Activated naive CD4-positive, alpha-beta T cell treated with anti-CD3 and anti-CD28 coated beads, Interleukin-2, amount 10 ng/mL, durations not matched to agents 7 days and 5 days (primary cell): Measurements from ENCODE around the gene OR51V1.
"Not testable (repeated sequence)": the region's sequence is repeated elsewhere in the genome, so short reads cannot be mapped to it uniquely, and the experiment has no call there.

Experiments
- CTCF ChIA-PET: fragments of 350-600 bp; sonication (Branson Sonifier 250); formaldehyde crosslinking; loops from one replicate; lab custom pipeline; 2021; ENCODE audit warnings: antibody characterized with exemption; lab: Charles Lee
- DNase-seq: peaks from one replicate; pipeline ENCODE4 v3.0.0-alpha.2; 2020
- H3K27ac Mint-ChIP-seq: one replicate; pipeline ENCODE4 v1.8.0; 2021; ENCODE audit warnings: mild to moderate bottlenecking, moderate library complexity, mixed read lengths
- H3K27me3 Mint-ChIP-seq: one replicate; pipeline ENCODE4 v1.8.0; 2021; ENCODE audit warnings: mild to moderate bottlenecking, mixed read lengths
- H3K36me3 Mint-ChIP-seq: one replicate; pipeline ENCODE4 v1.8.0; 2021; ENCODE audit warnings: mixed read lengths
- H3K4me1 Mint-ChIP-seq: one replicate; pipeline ENCODE4 v1.8.0; 2021; ENCODE audit warnings: mixed read lengths
- H3K4me3 Mint-ChIP-seq: one replicate; pipeline ENCODE4 v1.8.0; 2021; ENCODE audit warnings: mild to moderate bottlenecking, moderate library complexity, mixed read lengths
- H3K9me3 Mint-ChIP-seq: one replicate; pipeline ENCODE4 v1.8.0; 2021; ENCODE audit warnings: mixed read lengths

Gene OR51V1

GRCh38 chr11:5200582-5200981 lies at the start of gene OR51V1:
Gene OR51V1, minus strand, starts transcription at chr11:5200682. Its CDS starts 0 bp downstream, at chr11:5200682.
- H3K9me3 Mint-ChIP-seq, result no peaks in the 10 kb centered on the region
- CTCF ChIA-PET, result no interaction called here
- H3K36me3 Mint-ChIP-seq, result no peaks in the 10 kb centered on the region
- DNase-seq, result no peak
- H3K4me1 Mint-ChIP-seq, result no peaks in the 10 kb centered on the region
- H3K4me3 Mint-ChIP-seq, result no peak within 1 kb of the TSS
- no peak within 1 kb of the TSS for H3K27ac Mint-ChIP-seq
- H3K27me3 Mint-ChIP-seq, result no peaks in the 10 kb centered on the region

- DNase-seq, H3K9me3 Mint-ChIP-seq, H3K4me1 Mint-ChIP-seq, H3K4me3 Mint-ChIP-seq, H3K27me3 Mint-ChIP-seq, CTCF ChIA-PET, H3K27ac Mint-ChIP-seq, H3K36me3 Mint-ChIP-seq: not testable (repeated sequence)
These were observed 49.4 kb upstream of the OR51V1 start, which contains the start of gene HBG1 for GRCh38 chr11:5249807-5250396. Gene HBG1, minus strand, starts transcription at chr11:5249857. Its CDS starts 53 bp downstream, at chr11:5249804.

- H3K36me3 Mint-ChIP-seq, H3K4me1 Mint-ChIP-seq, H3K27me3 Mint-ChIP-seq, H3K27ac Mint-ChIP-seq, H3K4me3 Mint-ChIP-seq, DNase-seq, CTCF ChIA-PET, H3K9me3 Mint-ChIP-seq: not testable (repeated sequence)
These were observed 48.0 kb upstream of the OR51V1 start for GRCh38 chr11:5248498-5248897.

- Mint-ChIP-seq H3K27ac (no peak overlapping the region), H3K9me3 (no peaks in the 10 kb centered on the region), H3K27me3 (no peaks in the 10 kb centered on the region), H3K4me3 (no peak overlapping the region), H3K4me1 (no peaks in the 10 kb centered on the region), H3K36me3 (no peaks in the 10 kb centered on the region)
- no peak for DNase-seq
- CTCF ChIA-PET, result no interaction called here
These were observed 47.1 kb upstream of the OR51V1 start for GRCh38 chr11:5247472-5248192.

GRCh38 chr11:5246772-5247471 lies 46.4 kb upstream of the OR51V1 start:
- Mint-ChIP-seq H3K27me3 (no peaks in the 10 kb centered on the region), H3K36me3 (no peaks in the 10 kb centered on the region), H3K27ac (no peak overlapping the region), H3K9me3 (no peaks in the 10 kb centered on the region), H3K4me1 (no peaks in the 10 kb centered on the region), H3K4me3 (no peak overlapping the region)
- no peak for DNase-seq
- CTCF ChIA-PET, result no interaction called here

- DNase-seq, result no peak
- CTCF ChIA-PET, result no interaction called here
- Mint-ChIP-seq H3K27ac (no peak overlapping the region), H3K4me1 (no peaks in the 10 kb centered on the region), H3K27me3 (no peaks in the 10 kb centered on the region), H3K4me3 (no peak overlapping the region), H3K36me3 (no peaks in the 10 kb centered on the region), H3K9me3 (no peaks in the 10 kb centered on the region)
These were observed 44.7 kb upstream of the OR51V1 start for GRCh38 chr11:5245155-5245554.

- Mint-ChIP-seq H3K4me3 (no peak overlapping the region), H3K27me3 (no peaks in the 10 kb centered on the region), H3K4me1 (no peaks in the 10 kb centered on the region), H3K36me3 (no peaks in the 10 kb centered on the region), H3K27ac (no peak overlapping the region), H3K9me3 (no peaks in the 10 kb centered on the region)
- DNase-seq, result no peak
- CTCF ChIA-PET, result no interaction called here
These were observed 43.3 kb upstream of the OR51V1 start for GRCh38 chr11:5243816-5244180.

GRCh38 chr11:5242933-5243815 lies 42.7 kb upstream of the OR51V1 start:
- H3K27me3 Mint-ChIP-seq, result no peaks in the 10 kb centered on the region
- no peaks in the 10 kb centered on the region for H3K36me3 Mint-ChIP-seq
- H3K27ac Mint-ChIP-seq, result no peak overlapping the region
- H3K4me1 Mint-ChIP-seq, result no peaks in the 10 kb centered on the region
- DNase-seq, result no peak
- no peaks in the 10 kb centered on the region for H3K9me3 Mint-ChIP-seq
- no peak overlapping the region for H3K4me3 Mint-ChIP-seq
- CTCF ChIA-PET, result no interaction called here

- Mint-ChIP-seq H3K27ac (no peak overlapping the region), H3K4me1 (no peaks in the 10 kb centered on the region), H3K27me3 (no peaks in the 10 kb centered on the region), H3K4me3 (no peak overlapping the region), H3K36me3 (no peaks in the 10 kb centered on the region), H3K9me3 (no peaks in the 10 kb centered on the region)
- CTCF ChIA-PET, result no interaction called here
- no peak for DNase-seq
These were observed 41.7 kb upstream of the OR51V1 start for GRCh38 chr11:5242208-5242607.

- no peaks in the 10 kb centered on the region for H3K9me3 Mint-ChIP-seq
- CTCF ChIA-PET, result no interaction called here
- H3K36me3 Mint-ChIP-seq, result no peaks in the 10 kb centered on the region
- H3K27ac Mint-ChIP-seq, result no peak overlapping the region
- H3K4me1 Mint-ChIP-seq, result no peaks in the 10 kb centered on the region
- no peak for DNase-seq
- no peaks in the 10 kb centered on the region for H3K27me3 Mint-ChIP-seq
- no peak overlapping the region for H3K4me3 Mint-ChIP-seq
These were observed 41.0 kb upstream of the OR51V1 start for GRCh38 chr11:5241458-5241857.

GRCh38 chr11:5240458-5240857 lies 40.0 kb upstream of the OR51V1 start:
- no peak overlapping the region for H3K27ac Mint-ChIP-seq
- no peak overlapping the region for H3K4me3 Mint-ChIP-seq
- H3K36me3 Mint-ChIP-seq, result no peaks in the 10 kb centered on the region
- CTCF ChIA-PET, result no interaction called here
- H3K9me3 Mint-ChIP-seq, result no peaks in the 10 kb centered on the region
- H3K4me1 Mint-ChIP-seq, result no peaks in the 10 kb centered on the region
- H3K27me3 Mint-ChIP-seq, result peaks cover under 1% of the 10 kb centered on the region
- no peak for DNase-seq

- CTCF ChIA-PET, result no interaction called here
- no peak for DNase-seq
- Mint-ChIP-seq H3K9me3 (no peaks in the 10 kb centered on the region), H3K27me3 (peaks cover 4% of the 10 kb centered on the region), H3K36me3 (no peaks in the 10 kb centered on the region), H3K27ac (no peak overlapping the region), H3K4me3 (no peak overlapping the region), H3K4me1 (no peaks in the 10 kb centered on the region)
These were observed 39.6 kb upstream of the OR51V1 start for GRCh38 chr11:5240056-5240455.

GRCh38 chr11:5239046-5239445 lies 38.6 kb upstream of the OR51V1 start:
- Mint-ChIP-seq H3K27me3 (peaks cover 4% of the 10 kb centered on the region), H3K36me3 (no peaks in the 10 kb centered on the region), H3K9me3 (no peaks in the 10 kb centered on the region), H3K27ac (no peak overlapping the region), H3K4me3 (no peak overlapping the region), H3K4me1 (peaks cover 4% of the 10 kb centered on the region)
- CTCF ChIA-PET, result no interaction called here
- DNase-seq, result no peak

GRCh38 chr11:5238486-5238885 lies 38.0 kb upstream of the OR51V1 start:
- CTCF ChIA-PET, result no interaction called here
- Mint-ChIP-seq H3K27me3 (peaks cover 4% of the 10 kb centered on the region), H3K4me1 (peaks cover 4% of the 10 kb centered on the region), H3K27ac (no peak overlapping the region), H3K36me3 (no peaks in the 10 kb centered on the region), H3K9me3 (no peaks in the 10 kb centered on the region), H3K4me3 (no peak overlapping the region)
- no peak for DNase-seq
